HG02938 (cell line): ENCODE results near the gene CHRND.
"Not testable (repeated sequence)": the region's sequence is repeated elsewhere in the genome, so short reads cannot be mapped to it uniquely, and the experiment has no call there.

Source experiments
- ATAC-seq: cut with Tn5 transposase; IDR thresholded peaks from one replicate; pipeline ENCODE4 v1.9.1; 2021; ENCODE audit warnings: mild to moderate bottlenecking, moderate library complexity; ENCODE audit not compliant: unreplicated experiment

The CHRND gene

DNA sequence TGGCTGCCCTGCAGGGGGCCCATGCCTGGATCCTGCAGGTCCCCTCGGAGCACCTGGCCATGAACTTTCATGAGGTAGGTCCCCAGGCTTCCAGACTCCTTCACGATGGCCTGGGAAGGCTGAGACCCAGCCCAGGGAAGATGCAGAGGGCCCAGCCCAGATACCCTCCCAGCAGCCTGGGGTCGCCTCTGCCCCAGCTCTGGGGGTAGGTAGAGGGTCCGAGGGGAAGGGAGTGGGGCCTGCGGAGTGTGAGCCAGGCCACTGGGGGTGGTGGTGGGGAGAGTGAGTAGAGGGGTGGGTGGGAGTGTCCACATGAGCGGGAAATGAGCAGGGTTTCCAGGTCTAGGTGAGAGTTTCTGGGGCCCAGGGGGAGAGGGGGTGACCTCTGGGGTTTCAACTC, 1.2 kb upstream of the CHRND start:
- no peak for ATAC-seq

DNA sequence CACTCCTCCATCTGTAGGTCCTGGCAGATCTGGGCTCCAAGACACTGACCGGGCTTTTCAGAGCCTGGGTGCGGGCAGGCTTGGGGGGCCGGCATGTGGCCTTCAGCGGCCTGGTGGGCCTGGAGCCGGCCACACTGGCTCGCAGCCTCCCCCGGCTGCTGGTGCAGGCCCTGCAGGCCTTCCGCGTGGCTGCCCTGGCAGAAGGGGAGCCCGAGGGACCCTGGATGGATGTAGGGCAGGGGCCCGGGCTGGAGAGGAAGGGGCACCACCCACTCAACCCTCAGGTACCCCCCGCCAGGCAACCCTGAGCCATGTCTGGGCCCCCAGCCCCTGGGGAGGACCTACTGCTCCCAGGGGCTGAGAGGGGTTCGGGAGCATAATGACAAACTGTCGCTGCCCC, 761 bp upstream of the CHRND start:
- ATAC-seq = no peak

DNA sequence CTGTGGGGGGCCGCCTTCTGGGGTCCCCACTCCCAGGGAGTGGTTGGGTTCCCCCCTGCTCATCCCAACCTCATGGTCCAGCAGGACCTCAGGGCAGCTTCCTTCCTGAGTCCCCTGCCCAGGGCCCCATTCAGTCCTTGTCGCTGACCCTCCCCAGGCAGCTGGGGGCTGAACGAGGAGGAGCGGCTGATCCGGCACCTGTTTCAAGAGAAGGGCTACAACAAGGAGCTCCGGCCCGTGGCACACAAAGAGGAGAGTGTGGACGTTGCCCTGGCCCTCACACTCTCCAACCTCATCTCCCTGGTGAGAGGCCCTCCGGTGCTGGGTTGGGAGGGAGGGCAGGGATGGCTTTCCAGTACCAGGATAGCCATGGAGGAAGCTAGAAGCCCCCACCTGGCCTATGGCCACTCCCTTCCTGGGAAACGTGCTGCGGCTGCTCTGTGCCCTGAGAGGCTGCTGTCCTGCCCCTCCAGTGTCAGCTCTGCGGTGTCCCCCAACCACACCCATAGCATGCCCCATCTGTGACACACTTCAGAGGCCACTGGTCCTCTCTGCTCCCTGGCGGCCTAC, 497 bp downstream of the CHRND start:
- ATAC-seq = no peak

DNA sequence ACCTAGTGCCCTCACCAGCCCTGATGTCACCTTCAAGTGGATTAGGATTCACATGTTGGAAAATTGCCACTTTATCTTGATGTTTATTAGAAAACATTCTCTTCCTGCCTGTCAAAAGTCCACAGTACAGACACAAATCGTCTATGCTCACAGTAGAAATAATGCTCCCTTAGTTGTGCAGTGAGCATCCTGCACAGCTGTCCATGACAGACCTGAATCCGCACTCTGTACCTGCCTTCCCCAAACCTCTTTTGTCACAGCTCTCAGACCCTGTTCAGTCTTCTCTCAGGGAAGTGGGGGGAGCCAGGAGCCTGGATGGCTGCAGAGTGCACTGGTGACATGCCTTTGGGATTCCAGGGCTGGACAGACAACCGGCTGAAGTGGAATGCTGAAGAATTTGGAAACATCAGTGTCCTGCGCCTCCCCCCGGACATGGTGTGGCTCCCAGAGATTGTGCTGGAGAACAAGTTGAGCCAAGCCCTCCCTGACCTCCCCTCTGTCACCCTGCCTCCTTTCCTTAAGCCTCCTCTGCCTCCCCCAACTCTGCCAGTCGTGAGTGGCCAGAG, 2.0 kb downstream of the CHRND start:
- no peak for ATAC-seq

DNA sequence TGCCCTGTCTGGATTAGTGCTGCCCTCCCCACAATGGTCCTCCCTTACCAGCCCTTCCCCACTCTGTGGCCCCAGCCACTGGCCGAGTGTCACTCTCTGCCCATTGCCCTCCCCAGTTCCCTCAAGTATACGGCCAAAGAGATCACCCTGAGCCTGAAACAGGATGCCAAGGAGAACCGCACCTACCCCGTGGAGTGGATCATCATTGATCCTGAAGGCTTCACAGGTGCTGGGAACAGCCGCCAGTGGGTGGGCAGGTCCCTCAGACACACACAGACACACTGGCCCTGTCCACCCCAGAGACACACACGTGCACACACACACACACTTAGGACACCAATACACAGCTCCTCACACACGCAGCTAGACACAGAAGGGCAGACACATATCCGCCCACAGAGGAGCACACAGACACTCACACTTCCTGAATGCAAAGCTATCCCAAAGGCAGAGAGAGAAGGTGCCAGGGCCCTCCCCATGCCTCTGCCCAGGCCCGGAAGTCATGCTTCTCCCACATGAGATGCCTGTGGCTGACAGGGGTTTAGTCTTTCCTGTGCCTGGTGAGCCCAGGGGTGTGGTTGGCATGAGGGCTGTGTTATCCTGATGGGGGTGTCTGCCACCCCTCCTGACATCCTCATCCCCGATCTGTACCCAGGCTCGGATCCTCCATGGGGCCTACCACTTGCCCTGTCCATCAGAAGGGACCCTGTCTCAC, 2.9 kb downstream of the CHRND start:
- no peak for ATAC-seq

DNA sequence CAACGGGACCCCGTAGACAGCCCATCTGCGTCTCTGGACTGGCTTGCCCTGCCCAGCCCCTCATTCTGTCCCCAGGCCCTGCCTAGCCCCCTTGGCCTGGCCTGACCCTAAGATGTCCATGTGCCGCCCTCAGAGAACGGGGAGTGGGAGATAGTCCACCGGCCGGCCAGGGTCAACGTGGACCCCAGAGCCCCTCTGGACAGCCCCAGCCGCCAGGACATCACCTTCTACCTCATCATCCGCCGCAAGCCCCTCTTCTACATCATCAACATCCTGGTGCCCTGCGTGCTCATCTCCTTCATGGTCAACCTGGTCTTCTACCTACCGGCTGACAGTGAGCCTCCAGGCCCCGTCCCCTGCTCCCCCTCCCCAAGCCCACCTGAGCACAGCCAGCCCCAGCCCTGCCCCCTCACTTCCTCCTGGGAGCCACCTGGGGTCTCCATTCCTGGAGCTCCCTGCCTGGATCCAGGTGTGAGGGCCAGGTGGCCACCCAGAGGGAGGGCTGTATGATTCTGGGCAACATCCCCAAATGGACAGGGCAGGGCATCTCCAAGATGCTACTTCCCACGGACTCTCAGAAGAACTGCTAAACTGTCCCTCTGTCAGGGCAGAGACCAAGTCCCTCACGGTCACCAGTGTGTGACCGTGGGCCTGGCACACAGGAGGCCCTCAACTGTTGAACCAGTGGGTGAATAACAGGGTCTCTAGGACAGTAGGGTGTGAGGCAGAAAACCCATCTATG, 4.0 kb downstream of the CHRND start:
- ATAC-seq = no peak

DNA sequence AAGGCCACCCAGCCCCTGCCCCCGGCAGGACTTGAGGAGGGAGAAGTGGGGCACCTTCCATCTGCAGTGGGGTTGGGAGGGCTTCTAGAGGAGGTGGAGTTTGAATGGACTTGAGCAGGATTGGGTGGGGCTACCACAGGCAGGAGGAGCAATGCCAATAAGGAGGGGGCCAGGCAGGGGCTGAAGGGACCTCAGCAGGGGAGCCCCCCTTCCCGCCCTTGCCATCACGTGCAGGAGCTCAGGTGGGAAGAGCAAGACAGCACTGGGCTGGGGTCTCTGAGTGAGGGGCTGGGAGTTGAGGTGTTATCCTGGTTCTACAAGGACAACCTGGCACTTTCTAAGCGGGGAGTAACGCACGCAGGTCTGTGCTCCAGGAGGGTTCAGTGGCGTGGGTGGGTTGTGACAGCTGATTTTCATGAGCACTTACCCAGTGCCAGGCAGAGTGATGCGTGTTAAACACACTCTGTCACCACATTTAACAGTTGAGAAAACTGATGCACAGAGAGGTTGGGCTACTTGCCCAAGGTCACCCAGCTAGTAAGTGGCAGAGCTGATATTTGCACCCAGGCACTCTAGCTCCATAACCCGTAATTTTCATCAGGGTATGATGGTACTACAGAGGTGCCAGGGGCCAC, 4.8 kb downstream of the CHRND start:
- no peak for ATAC-seq

DNA sequence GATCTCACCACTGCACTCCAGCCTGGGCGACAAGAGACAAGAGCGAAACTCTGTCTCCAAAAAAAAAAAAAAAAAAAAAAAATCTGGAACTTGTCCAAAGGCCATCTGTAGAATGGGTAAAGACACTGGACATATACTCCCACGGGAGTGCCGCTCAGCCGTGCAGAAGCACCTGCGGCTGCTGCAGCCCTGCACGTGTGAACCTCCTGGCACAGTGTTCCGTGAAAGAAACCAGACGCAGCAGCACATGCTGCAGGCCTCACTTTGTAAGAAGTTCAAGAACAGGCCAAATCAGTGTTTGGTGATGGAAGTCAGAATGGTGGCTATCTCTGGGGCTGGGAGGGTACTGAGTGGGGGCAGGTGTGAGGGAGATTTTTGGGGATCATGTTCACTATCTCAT, 6.5 kb downstream of the CHRND start:
- no peak for ATAC-seq

DNA sequence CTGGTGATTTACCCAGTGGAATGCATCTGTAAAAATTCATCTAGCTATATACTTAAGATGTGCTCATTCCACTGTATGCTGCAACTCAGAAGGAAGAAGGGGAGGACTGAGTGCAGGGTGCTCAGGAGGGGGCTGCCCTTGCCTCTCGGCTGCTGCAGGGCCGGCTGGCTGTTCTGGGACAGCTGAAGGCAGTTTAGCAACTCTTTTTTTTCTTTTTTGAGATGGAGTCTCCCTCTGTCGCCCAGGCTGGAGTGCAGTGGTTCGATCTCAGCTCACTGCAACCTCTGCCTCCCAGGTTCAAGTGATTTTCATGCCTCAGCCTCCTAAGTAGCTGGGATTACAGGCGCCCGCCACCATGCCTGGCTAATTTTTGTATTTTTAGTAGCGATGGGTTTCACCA, 6.9 kb downstream of the CHRND start:
- ATAC-seq = not testable (repeated sequence)

DNA sequence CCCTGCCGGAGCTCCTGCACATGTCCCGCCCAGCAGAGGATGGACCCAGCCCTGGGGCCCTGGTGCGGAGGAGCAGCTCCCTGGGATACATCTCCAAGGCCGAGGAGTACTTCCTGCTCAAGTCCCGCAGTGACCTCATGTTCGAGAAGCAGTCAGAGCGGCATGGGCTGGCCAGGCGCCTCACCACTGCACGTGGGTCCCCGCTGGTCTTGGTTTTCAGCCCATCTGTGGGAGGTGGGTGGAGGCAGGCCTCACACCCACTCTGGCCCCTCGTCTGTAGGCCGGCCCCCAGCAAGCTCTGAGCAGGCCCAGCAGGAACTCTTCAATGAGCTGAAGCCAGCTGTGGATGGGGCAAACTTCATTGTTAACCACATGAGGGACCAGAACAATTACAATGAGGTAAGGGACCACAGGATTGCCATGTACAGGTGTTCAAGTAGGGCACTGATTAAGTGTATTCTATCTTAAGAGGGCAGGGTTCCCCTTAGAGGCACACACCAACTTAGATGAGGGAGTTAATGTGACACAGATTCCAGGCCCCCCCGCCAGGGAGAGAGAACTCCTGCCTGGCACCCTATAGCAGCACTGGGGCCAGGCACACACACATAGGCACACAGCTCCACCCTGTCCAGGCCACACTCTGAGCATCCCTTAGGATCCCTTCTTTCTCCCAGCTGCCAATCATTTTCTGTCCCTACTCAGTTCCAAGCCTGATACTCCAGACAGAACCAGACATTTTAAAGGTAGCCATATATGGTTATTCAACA, 8.2 kb downstream of the CHRND start:
- ATAC-seq = no peak

DNA sequence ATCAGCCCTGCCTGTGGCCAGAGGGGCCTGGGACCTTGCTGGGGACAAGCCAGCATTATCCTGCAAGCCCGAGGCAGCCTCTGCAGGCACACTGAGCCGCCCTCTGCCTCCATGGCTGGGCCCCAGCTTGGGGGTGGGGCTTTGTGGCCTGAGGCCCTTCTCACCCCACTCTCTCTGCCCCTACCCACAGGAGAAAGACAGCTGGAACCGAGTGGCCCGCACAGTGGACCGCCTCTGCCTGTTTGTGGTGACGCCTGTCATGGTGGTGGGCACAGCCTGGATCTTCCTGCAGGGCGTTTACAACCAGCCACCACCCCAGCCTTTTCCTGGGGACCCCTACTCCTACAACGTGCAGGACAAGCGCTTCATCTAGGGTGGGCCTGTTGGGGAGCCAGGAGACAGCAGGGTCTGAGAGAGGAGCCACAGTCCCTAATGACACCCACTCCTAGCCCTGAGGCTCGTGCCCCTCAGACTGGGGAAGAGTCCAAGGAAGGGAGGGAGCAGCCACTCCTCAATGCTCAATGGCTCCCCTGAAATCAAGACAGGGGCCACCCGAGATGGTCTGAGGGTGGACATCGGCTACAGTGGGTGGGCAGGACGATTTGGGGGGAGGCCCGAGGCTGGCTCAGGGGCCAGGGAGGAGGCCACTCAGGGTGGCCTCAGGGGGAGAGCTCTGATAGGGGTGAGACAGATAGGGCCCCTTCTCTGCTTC, 9.1 kb downstream of the CHRND start:
- ATAC-seq = no peak

DNA sequence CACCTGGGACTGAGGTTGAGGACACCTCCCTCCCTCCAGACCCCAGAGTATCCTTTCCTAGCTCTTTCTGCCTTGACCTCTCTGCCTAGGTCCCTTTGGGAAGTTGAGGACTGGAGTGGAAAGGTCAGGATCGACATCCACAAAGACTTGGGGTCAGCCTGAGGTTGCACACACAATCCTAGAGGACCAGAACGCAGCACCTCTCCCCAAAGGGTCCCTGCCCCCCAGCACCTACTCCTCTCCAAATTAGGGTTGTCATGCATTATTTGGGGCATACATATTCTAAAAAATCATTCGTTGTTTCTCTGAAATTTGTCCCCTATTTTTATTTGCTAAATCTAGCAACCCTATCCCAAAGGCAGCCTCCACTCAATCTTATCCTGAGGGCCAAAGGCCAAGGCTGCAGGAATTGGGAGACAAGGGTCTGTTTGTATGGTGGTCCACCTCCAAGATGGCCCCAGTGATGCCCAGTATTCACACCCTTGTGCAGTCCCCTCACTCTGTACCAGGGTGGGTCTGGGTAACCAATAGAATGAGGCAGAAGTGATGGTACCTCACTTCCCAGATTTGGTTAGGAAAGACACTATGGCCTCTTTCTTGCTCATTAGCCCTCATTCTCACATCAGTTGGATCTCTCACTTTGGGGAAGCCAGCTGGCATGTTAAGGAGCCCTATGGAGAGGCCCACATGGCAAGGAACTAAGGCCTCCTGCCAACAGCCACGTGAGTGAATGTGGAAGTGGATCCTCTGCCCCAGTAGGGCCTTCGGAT, 10.0 kb downstream of the CHRND start:
- ATAC-seq = no peak

DNA sequence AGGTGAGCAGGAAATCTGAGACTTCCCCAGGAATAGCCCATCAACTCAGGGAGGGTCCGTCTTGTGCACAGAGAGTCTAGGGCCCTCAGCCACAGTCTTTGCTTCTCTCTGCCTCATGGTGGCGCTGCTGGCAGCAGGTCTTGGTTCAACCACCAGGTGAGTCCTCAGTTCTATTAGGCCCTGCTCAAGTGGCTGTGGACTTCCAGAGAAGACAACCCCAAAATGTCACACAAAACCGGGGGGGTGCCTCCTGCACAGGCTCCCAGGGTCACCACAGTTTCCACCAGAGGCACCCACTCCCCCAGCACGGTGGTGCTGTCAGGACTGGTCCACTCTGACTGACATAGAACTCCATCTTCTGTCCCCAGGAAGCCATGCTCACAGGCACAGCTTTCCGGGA, 11.1 kb downstream of the CHRND start:
- ATAC-seq = no peak

DNA sequence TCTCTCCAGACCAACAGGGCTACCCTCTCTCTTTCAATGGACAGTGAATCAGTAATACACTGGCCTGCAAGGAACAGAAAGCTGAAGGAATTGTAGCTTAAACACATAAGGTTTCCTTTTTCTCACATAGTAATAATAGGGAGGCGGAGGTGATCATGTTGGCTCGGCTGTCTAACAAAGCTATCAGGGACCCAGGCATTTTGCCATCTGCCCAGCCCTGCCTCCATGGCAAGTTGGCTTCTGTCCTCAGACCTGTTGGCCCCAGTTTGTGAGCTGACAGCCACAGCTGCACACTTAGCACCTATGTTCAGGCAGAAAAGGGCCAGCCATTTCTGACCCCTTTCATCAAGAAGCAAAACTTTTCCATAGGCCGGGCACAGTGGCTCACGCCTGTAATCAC, 11.5 kb downstream of the CHRND start:
- ATAC-seq = no peak

DNA sequence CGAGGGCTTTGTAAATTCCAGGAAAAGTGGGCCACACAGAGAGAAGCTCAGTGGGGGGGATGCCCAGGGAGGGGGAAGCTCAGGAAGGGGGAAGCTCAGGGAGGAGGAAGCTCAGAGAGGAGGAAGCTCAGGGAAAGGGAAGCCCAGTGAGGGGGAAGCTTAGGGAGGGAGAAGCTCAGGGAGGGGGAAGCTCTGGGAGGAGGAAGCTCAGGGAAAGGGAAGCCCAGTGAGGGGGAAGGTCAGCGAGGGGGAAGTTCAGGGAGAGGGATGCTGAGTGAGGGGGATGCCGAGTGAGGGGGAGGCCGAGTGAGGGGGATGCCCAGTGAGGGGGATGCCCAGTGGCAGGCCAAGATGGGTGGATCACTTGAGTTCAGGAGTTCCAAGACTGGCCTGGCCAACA, 12.7 kb downstream of the CHRND start:
- ATAC-seq = no peak

DNA sequence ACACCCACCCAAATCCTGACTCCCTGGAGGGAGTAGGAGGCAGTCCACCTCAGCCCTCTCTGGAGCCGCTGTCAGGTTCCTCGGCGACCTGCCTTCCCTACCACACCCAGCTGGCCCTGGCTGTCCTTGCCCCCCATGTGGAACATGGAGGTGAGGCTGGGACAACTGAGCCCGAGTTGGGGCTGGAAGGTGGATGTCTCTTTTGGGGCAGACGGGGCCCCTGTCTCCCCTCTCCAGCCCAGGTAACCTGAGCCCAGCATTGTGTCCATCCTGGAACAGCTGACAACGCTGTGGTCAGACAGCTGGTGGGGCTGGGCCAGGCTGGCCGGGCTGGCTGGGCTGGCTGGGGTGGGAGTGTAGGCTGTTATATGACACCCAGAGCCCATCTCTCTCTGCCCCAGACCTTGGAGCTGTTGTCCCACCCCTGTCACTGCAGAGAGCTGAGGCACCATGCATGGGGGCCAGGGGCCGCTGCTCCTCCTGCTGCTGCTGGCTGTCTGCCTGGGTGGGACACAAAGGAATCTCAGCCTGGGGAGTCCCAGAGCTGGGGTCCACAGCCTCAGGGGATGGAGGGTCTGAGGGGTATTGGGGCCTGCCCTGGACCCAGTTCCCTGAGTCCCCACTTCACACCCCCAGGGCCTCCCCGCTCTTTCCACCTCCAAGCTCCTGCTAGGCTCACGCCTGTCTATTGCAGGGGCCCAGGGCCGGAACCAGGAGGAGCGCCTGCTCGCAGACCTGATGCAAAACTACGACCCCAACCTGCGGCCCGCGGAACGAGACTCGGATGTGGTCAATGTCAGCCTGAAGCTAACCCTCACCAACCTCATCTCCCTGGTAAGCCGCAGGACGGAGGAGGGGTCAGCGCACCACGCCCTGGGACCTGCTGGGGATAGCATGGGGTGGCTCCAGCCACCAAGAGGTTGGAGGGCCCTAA, 13.6 kb downstream of the CHRND start, which contains the start of gene CHRNG:
Gene CHRNG, plus strand, starts transcription at position 395 of the 934 bp plus-strand sequence. Its CDS starts 56 bp downstream, at position 451.
- ATAC-seq = no peak

DNA sequence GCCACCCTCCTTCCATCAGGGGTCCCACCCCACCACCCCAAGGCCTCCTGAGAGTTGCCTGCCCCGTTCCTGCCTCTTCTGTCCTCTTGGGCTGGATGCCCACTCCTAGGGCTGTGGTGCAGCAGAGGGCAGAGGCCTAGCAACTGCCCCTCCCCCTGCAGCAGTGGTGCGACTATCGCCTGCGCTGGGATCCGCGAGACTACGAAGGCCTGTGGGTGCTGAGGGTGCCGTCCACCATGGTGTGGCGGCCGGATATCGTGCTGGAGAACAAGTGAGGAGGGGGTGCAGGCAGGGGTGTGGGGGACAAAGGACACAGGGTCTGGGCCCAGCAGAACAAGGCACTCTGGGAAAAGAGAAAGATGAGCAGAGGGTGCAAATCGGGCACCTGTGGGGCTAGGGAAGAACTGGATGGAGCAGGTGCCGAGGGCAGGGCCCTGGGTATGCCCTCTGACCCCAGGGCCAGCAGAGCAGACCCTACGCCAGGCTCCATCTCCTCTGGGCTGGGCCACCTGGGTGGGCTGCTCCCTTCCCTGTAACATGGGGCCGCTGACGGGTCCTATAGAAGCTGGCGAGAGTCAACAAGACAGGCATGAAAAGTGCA, 14.6 kb downstream of the CHRND start:
- ATAC-seq = no peak
